Measurements from ENCODE around the gene PHKB. TPM values are rescaled to one million over a fixed set of nuclear protein-coding genes. Genes with fewer than 3 reads are reported as not detected.
"Not testable (repeated sequence)": the region's sequence is repeated elsewhere in the genome, so short reads cannot be mapped to it uniquely, and the experiment has no call there.

PHKB gene
- total RNA-seq, 1 donor, result 104 TPM

DNA sequence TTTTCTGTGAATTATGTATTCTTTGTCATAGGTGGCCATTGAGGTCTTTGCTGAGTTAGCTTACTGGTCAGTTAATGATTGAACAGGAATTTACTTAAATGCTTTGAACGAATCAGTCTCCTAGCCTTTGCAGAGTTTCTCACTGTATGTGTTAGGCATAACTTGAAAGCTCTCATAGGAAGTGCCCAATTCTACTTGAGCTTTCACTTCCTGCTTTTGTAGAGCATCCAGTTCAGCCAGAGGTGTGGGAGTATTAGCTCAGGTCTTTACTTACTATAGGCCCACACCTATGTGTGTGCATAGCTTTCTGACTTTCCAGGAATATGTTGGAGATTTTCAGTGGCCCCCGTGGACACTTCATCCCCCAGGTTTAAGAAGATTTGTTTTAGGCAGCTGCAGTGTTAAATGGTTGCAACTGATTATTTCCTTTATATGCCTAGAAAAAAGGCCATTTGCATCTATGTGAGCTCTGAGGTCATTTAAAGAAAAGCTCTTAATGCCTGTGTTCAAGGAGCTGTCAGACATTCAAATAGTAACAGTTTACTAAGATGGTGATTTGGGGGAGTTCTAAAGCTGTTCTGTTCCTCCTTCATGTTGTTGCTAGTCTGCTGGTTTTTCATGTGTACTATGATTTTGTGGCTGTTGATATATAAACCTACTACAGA, 62.3 kb downstream of the PHKB start:
- no peak overlapping the region for H3K4me3 ChIP-seq (ENCODE audit: low read depth, low read length)
- TF ChIP-seq, protein P1, sequence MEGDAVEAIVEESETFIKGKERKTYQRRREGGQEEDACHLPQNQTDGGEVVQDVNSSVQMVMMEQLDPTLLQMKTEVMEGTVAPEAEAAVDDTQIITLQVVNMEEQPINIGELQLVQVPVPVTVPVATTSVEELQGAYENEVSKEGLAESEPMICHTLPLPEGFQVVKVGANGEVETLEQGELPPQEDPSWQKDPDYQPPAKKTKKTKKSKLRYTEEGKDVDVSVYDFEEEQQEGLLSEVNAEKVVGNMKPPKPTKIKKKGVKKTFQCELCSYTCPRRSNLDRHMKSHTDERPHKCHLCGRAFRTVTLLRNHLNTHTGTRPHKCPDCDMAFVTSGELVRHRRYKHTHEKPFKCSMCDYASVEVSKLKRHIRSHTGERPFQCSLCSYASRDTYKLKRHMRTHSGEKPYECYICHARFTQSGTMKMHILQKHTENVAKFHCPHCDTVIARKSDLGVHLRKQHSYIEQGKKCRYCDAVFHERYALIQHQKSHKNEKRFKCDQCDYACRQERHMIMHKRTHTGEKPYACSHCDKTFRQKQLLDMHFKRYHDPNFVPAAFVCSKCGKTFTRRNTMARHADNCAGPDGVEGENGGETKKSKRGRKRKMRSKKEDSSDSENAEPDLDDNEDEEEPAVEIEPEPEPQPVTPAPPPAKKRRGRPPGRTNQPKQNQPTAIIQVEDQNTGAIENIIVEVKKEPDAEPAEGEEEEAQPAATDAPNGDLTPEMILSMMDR (IDR thresholded peaks at IDR 0.05; ENCODE audit: insufficient read depth, low read depth, low read length), result no peak
- no peak for DNase-seq (ENCODE audit: low read depth)

DNA sequence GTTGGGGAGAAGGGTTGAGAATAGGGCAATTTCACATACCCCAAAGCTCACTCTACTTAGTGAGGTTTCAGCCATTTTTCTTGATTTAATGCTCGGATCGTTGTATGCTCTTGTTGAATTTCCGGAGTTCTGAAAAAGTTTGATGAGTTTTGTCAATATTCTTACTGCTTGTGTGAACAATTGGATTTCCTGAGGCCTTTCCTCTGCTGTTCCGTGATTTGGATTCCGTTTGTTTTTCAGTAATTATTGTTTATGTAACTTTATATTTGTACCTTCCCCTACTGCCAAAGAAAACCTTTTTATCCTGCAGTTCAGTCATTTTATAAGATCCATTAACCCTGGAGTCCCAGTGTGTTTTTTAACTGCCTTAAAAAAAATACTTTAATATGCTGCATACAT, 62.9 kb downstream of the PHKB start:
- no peak for DNase-seq (ENCODE audit: low read depth)
- TF ChIP-seq, protein P1 (IDR thresholded peaks at IDR 0.05; ENCODE audit: insufficient read depth, low read depth, low read length), result no peak
- no peak overlapping the region for H3K4me3 ChIP-seq (ENCODE audit: low read depth, low read length)

DNA sequence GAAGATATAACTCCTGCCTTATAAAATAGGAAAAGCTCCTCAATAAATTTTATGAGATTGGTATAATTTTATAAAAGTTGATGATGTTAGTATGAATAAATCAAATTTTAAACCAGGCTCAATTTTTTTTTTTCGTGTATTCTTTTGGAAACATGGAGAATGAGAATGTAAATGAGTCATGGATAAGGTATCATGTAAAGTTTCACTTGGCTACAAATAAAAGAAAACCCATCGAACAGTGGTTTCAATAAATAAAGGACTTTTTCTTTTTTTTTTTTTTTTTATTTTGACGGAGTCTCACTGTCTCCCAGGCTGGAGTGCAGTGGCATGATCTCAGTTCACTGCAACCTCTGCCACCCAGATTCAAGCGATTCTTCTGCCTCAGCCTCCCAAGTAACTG, 67.3 kb downstream of the PHKB start:
- no peak for DNase-seq (ENCODE audit: low read depth)
- no peak overlapping the region for H3K4me3 ChIP-seq (ENCODE audit: low read depth, low read length)
- TF ChIP-seq, protein P1 (IDR thresholded peaks at IDR 0.05; ENCODE audit: insufficient read depth, low read depth, low read length), result no peak

DNA sequence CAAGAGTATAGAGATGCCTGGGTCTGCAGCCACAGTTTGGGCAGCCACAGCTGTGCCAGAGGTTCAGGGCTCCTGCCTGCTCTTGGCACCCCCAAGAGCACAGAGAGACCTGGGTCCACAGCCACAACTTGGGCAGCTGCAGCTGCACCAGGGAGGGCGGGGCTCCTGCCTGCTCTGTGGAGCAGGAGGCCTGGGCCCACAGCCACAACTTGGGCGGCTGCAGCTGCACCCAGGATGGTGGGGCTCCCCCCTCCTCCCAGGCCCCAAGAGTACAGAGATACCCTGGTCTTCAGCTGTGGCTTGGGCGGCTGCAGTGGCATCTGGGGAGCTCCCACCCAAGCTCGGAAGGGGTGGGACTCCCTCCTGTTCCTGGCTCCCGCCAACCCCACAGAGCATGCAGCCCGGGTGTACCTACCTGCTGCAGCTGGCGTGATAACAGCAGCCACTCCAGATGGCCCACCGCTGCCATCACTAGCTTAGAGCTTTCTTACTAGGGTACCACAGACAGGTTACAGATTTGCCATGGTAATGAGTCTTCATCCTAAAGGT, 72.7 kb downstream of the PHKB start:
- TF ChIP-seq, protein P1 (IDR thresholded peaks at IDR 0.05; ENCODE audit: insufficient read depth, low read depth, low read length), result no peak
- no peak for DNase-seq (ENCODE audit: low read depth)
- H3K4me3 ChIP-seq (ENCODE audit: low read depth, low read length), result no peak overlapping the region

DNA sequence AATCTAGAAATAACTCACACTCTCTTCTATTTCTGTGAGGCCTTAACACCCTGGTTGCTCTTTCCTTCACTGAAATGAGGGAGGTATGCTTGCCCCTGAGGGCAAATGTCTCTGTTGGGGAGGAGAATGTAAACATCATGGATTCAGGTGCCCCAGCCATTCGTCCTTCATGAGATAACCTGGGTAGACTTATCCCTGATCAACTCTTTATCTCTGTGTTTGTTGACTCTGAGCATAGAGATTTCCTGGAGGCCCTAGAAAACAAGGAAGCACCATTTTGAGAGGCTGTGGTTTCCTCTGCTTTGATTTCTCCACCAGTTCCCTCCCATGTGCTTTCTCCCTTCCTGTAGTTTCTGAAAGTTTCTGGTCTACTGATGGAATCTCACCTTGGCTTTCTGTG, 77.3 kb downstream of the PHKB start:
- TF ChIP-seq, protein P1 (IDR thresholded peaks at IDR 0.05; ENCODE audit: insufficient read depth, low read depth, low read length), result no peak
- DNase-seq (ENCODE audit: low read depth), result no peak
- no peak overlapping the region for H3K4me3 ChIP-seq (ENCODE audit: low read depth, low read length)

DNA sequence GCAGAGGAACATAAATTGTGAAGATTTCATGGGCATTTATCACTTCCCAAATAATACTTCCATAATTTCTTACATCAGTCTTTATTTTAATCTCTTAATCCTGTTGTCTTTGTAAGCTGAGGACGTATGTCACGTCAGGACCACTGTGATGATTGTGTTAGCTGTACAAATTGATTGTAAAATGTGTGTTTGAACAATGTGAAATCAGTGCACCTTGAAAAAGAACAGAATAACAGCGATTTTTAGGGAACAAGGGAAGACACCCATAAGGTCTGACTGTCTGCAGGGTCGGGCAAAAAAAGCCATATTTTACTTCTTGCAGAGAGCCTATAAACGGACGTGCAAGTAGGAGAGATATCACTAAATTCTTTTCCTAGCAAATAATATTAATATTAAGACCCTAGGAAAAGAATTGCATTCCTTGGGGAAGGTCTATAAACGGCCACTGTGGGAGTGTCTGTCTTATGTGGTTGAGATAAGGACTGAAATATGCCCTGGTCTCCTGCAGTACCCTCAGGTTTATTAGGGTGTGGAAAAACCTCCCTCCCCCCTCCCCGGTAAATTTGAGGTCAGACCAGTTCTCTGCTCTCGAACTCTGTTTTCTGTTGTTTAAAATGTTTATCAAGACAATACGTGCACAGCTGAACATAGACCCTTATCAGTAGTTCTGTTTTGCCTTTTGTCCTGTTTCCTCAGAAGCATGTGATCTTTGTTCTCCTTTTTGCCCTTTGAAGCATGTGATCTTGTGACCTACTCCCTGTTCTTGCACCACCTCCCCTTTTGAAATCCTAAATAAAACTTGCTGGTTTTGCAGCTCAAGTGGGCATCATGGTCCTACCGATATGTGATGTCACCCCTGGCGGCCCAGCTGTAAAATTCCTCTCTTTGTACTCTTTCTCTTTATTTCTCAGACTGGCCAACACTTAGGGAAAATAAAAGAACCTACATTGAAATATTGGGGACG, 78.9 kb downstream of the PHKB start:
- not testable (repeated sequence) for DNase-seq (ENCODE audit: low read depth); H3K4me3 ChIP-seq (ENCODE audit: low read depth, low read length)

DNA sequence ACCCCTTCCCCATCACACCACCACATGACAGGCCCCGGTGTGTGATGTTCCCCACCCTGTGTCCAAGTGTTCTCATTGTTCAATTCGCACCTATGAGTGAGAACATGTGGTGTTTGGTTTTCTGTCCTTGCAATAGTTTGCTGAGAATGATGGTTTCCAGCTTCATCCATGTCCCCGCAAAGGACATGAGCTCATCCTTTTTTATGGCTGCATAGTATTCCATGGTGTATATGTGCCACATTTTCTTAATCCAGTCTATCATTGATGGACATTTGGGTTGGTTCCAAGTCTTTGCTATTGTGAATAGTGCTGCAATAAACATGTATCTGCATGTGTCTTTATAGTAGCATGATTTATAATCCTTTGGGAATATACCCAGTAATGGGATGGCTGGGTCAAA, 80.0 kb downstream of the PHKB start:
- not testable (repeated sequence) for DNase-seq (ENCODE audit: low read depth); H3K4me3 ChIP-seq (ENCODE audit: low read depth, low read length)

DNA sequence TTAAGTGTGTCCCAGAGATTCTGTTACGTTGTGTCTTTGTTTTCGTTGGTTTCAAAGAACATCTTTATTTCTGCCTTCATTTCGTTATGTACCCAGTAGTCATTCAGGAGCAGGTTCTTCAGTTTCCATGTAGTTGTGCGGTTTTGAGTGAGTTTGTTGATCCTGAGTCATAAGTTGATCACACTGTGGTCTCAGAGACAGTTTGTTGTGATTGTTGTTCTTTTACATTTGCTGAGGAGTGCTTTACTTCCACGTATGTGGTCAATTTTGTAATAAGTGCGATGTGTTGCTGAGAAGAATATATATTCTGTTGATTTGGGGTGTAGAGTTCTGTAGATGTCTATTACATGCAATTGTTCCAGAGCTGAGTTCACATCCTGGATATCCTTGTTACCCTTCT, 83.1 kb downstream of the PHKB start:
- H3K4me3 ChIP-seq (ENCODE audit: low read depth, low read length); DNase-seq (ENCODE audit: low read depth): not testable (repeated sequence)

DNA sequence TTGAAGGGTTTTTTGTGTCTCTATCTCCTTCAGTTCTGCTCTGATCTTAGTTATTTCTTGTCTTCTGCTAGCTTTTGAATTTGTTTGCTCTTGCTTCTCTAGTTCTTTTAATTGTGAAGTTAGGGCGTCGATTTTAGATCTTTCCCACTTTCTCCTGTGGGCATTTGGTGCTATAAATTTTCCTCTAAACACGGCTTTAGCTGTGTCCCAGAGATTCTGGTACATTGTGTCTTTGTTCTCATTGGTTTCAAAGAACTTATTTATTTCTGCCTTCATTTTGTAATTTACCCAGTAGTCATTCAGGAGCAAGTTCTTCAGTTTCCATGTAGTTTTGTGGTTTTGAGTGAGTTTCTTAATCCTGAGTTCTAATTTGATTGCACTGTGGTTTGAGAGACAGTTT, 90.1 kb downstream of the PHKB start:
- not testable (repeated sequence) for DNase-seq (ENCODE audit: low read depth); H3K4me3 ChIP-seq (ENCODE audit: low read depth, low read length)

DNA sequence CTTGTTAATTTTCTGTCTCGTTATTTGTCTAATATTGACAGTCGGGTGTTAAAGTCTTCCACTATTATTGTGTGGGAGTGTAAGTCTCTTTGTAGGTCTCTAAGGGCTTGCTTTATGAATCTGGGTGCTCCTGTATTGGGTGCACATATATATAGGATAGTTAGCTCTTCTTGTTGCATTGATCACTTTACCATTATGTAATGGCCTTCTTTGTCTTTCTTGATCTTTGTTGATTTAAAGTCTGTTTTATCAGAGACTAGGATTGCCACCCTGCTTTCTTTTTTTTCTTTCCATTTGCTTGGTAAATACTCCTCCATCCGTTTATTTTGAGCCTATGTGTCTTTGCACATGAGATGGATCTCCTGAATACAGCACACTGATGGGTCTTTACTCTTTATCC, 90.6 kb downstream of the PHKB start:
- H3K4me3 ChIP-seq (ENCODE audit: low read depth, low read length); DNase-seq (ENCODE audit: low read depth): not testable (repeated sequence)
